Measurements from ENCODE around the gene TMEM178A. TPM values are rescaled to one million over a fixed set of nuclear protein-coding genes. Genes with fewer than 3 reads are reported as not detected.
A peak's percentile ranks its signal among the peaks of the same experiment; 100 is the strongest.

The TMEM178A gene
- total RNA-seq, 1 donor from 2014 or later = 28.7 TPM

DNA sequence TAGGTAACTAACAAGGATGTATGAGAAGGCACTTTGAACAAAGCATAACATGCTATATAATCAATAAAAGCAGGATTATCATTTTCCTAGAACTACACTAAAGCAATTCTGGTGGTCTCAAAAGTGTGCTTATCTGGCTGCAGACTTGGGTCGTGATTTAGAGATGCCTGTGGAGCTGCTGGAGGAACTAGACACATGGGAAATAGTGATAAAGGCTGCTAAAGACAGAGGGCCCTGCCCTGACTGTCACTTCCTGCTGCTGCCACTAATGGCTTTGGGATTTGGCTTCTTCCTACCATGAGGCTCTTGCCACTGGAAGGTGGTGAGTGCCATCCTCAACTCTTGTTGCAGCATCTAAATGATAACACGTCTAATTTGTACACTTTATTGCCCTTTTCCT lies 22.5 kb downstream of the TMEM178A start:
- Histone ChIP-seq H3K36me3 (ENCODE audit: insufficient read depth, low read length) (no peaks in the 10 kb centered on the region), H3K27ac (ENCODE audit: low read depth, low read length) (no peak overlapping the region), H3K4me3 (ENCODE audit: insufficient read depth, low read depth, low read length) (no peak overlapping the region), H3K9ac (ENCODE audit: low read length) (no peak overlapping the region), H3K9me3 (ENCODE audit: insufficient read depth, low read depth, low read length) (no peaks in the 10 kb centered on the region), H3K4me2 (ENCODE audit: low read length) (no peak overlapping the region), H2AFZ (ENCODE audit: low read depth, low read length) (no peak overlapping the region), H3K4me1 (ENCODE audit: insufficient read depth, low read length) (no peaks in the 10 kb centered on the region), H3K27me3 (ENCODE audit: insufficient read depth, low read length) (no peaks in the 10 kb centered on the region), H4K20me1 (ENCODE audit: insufficient read depth, low read length) (no peaks in the 10 kb centered on the region), H3K79me2 (ENCODE audit: insufficient read depth, low read length) (no peaks in the 10 kb centered on the region)
- Mint-ChIP-seq H3K27me3 (ENCODE audit: low read depth, unreplicated experiment) (no peaks in the 10 kb centered on the region), H3K36me3 (ENCODE audit: low read depth, unreplicated experiment) (peaks cover 2% of the 10 kb centered on the region), H3K27ac (ENCODE audit: unreplicated experiment) (no peak overlapping the region), H3K9me3 (ENCODE audit: unreplicated experiment) (peaks cover 5% of the 10 kb centered on the region), H3K4me3 (ENCODE audit: unreplicated experiment) (no peak overlapping the region), H3K4me1 (ENCODE audit: low read depth, unreplicated experiment) (peaks cover 24% of the 10 kb centered on the region)
- FAIRE-seq = no peak
- DNase-seq (ENCODE audit: low read depth) = no peak
- TF ChIP-seq EZH2 (IDR thresholded peaks at IDR 0.05; ENCODE audit: insufficient read depth, low read length) = no peak
- TF ChIP-seq, protein P1, sequence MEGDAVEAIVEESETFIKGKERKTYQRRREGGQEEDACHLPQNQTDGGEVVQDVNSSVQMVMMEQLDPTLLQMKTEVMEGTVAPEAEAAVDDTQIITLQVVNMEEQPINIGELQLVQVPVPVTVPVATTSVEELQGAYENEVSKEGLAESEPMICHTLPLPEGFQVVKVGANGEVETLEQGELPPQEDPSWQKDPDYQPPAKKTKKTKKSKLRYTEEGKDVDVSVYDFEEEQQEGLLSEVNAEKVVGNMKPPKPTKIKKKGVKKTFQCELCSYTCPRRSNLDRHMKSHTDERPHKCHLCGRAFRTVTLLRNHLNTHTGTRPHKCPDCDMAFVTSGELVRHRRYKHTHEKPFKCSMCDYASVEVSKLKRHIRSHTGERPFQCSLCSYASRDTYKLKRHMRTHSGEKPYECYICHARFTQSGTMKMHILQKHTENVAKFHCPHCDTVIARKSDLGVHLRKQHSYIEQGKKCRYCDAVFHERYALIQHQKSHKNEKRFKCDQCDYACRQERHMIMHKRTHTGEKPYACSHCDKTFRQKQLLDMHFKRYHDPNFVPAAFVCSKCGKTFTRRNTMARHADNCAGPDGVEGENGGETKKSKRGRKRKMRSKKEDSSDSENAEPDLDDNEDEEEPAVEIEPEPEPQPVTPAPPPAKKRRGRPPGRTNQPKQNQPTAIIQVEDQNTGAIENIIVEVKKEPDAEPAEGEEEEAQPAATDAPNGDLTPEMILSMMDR (IDR thresholded peaks at IDR 0.05; ENCODE audit: insufficient read depth, low read depth, low read length) = no peak

DNA sequence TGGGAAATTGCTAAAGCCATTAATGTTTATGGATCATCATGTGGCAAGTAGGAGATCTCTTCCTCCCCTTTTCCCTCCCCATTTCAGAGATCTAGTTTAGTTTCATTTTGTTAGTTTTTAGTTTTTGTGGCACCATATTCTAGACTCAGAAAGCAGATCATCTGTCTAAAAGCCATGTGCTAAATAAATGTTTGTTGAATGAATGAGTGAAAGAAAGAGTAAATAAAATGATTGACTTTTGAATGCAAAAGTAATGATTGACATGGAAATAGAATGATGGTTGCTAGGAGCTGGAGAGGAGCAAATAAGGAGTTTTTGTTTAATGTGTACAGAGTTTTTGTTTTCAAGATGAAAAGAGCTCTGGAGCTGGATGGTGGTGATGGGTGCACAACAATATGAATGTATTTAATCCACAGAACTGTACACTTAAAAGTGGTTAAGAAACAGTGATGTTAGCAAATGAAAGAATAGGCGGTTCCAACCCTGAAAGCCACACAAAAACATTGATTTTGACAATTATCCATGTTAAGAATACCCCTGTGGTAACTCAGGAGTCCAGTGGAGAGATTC lies 23.6 kb downstream of the TMEM178A start:
- Mint-ChIP-seq H3K4me1 (ENCODE audit: low read depth, unreplicated experiment) (peaks cover 21% of the 10 kb centered on the region), H3K9me3 (ENCODE audit: unreplicated experiment) (peaks cover 5% of the 10 kb centered on the region), H3K36me3 (ENCODE audit: low read depth, unreplicated experiment) (peaks cover 2% of the 10 kb centered on the region), H3K4me3 (ENCODE audit: unreplicated experiment) (no peak overlapping the region), H3K27me3 (ENCODE audit: low read depth, unreplicated experiment) (no peaks in the 10 kb centered on the region), H3K27ac (ENCODE audit: unreplicated experiment) (no peak overlapping the region)
- no peaks in the 10 kb centered on the region for H4K20me1 ChIP-seq (ENCODE audit: insufficient read depth, low read length)
- H2AFZ ChIP-seq (ENCODE audit: low read depth, low read length) = no peak overlapping the region
- DNase-seq (ENCODE audit: low read depth) = no peak
- H3K4me2 ChIP-seq (ENCODE audit: low read length) = no peak overlapping the region
- no peak overlapping the region for H3K9ac ChIP-seq (ENCODE audit: low read length)
- no peaks in the 10 kb centered on the region for H3K36me3 ChIP-seq (ENCODE audit: insufficient read depth, low read length)
- H3K27ac ChIP-seq (ENCODE audit: low read depth, low read length) = no peak overlapping the region
- no peaks in the 10 kb centered on the region for H3K27me3 ChIP-seq (ENCODE audit: insufficient read depth, low read length)
- no peaks in the 10 kb centered on the region for H3K9me3 ChIP-seq (ENCODE audit: insufficient read depth, low read depth, low read length)
- no peaks in the 10 kb centered on the region for H3K79me2 ChIP-seq (ENCODE audit: insufficient read depth, low read length)
- no peak overlapping the region for H3K4me3 ChIP-seq (ENCODE audit: insufficient read depth, low read depth, low read length)
- H3K4me1 ChIP-seq (ENCODE audit: insufficient read depth, low read length) = no peaks in the 10 kb centered on the region
- FAIRE-seq = peak; percentile 9
- TF ChIP-seq, protein P1 (IDR thresholded peaks at IDR 0.05; ENCODE audit: insufficient read depth, low read depth, low read length) = no peak
- TF ChIP-seq EZH2 (IDR thresholded peaks at IDR 0.05; ENCODE audit: insufficient read depth, low read length) = no peak

DNA sequence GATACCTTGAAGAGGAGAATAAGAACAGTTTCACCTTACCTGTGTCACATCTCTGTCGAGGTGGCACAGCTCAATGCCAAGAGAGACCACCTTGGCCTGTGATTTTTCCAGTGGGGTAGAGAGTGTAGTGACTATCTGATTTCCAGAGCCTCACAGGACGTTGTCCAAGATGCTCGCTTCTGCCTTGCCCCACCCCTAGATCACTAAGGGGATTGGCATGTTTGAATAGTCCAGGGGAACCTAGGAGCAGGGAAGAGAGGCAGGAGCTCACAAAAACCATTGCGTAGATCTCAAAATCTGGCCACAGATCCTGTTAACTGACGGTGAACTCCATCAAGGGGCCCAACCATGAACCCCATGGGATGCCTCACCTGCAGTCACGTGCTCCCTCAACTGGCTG lies 24.2 kb downstream of the TMEM178A start:
- Histone ChIP-seq H4K20me1 (ENCODE audit: insufficient read depth, low read length) (no peaks in the 10 kb centered on the region), H2AFZ (ENCODE audit: low read depth, low read length) (no peak overlapping the region), H3K27me3 (ENCODE audit: insufficient read depth, low read length) (no peaks in the 10 kb centered on the region), H3K79me2 (ENCODE audit: insufficient read depth, low read length) (no peaks in the 10 kb centered on the region), H3K9me3 (ENCODE audit: insufficient read depth, low read depth, low read length) (no peaks in the 10 kb centered on the region), H3K4me3 (ENCODE audit: insufficient read depth, low read depth, low read length) (no peak overlapping the region), H3K36me3 (ENCODE audit: insufficient read depth, low read length) (no peaks in the 10 kb centered on the region), H3K4me1 (ENCODE audit: insufficient read depth, low read length) (no peaks in the 10 kb centered on the region), H3K27ac (ENCODE audit: low read depth, low read length) (no peak overlapping the region), H3K4me2 (ENCODE audit: low read length) (no peak overlapping the region), H3K9ac (ENCODE audit: low read length) (no peak overlapping the region)
- TF ChIP-seq, protein P1 (IDR thresholded peaks at IDR 0.05; ENCODE audit: insufficient read depth, low read depth, low read length) = no peak
- Mint-ChIP-seq H3K27me3 (ENCODE audit: low read depth, unreplicated experiment) (no peaks in the 10 kb centered on the region), H3K4me1 (ENCODE audit: low read depth, unreplicated experiment) (peaks cover 18% of the 10 kb centered on the region), H3K36me3 (ENCODE audit: low read depth, unreplicated experiment) (peaks cover 2% of the 10 kb centered on the region), H3K27ac (ENCODE audit: unreplicated experiment) (no peak overlapping the region), H3K4me3 (ENCODE audit: unreplicated experiment) (no peak overlapping the region), H3K9me3 (ENCODE audit: unreplicated experiment) (peaks cover 5% of the 10 kb centered on the region)
- DNase-seq (ENCODE audit: low read depth) (no peak), FAIRE-seq (no peak)
